HG02973 (cell line): Measurements from ENCODE around the gene SLCO2A1.

Experiments used
- ATAC-seq: cut with Tn5 transposase; IDR thresholded peaks from one replicate; pipeline ENCODE4 v1.9.1; 2021; ENCODE audit warnings: moderate library complexity; ENCODE audit not compliant: unreplicated experiment

Gene SLCO2A1

GRCh38 chr3:134002306-134002705, 27.4 kb downstream of the SLCO2A1 start:
- ATAC-seq = no peak

- no peak for ATAC-seq
Measured at GRCh38 chr3:134001251-134001650, 28.5 kb downstream of the SLCO2A1 start.

- ATAC-seq = no peak
Measured at GRCh38 chr3:133999891-134000685, 29.6 kb downstream of the SLCO2A1 start.

GRCh38 chr3:133998691-133999241, 31.0 kb downstream of the SLCO2A1 start:
- ATAC-seq = no peak

- ATAC-seq = no peak
Measured at GRCh38 chr3:133997871-133998635, 31.7 kb downstream of the SLCO2A1 start.

GRCh38 chr3:133996996-133997395, 32.7 kb downstream of the SLCO2A1 start:
- no peak for ATAC-seq

- ATAC-seq = no peak
Measured at GRCh38 chr3:133996251-133996661, 33.5 kb downstream of the SLCO2A1 start.

- no peak for ATAC-seq
Measured at GRCh38 chr3:133995264-133995663, 34.5 kb downstream of the SLCO2A1 start.

- no peak for ATAC-seq
Measured at GRCh38 chr3:133994166-133994890, 35.4 kb downstream of the SLCO2A1 start.

GRCh38 chr3:133992951-133993620, 36.6 kb downstream of the SLCO2A1 start:
- no peak for ATAC-seq

GRCh38 chr3:133992381-133992780, 37.3 kb downstream of the SLCO2A1 start:
- ATAC-seq = no peak

GRCh38 chr3:133991637-133992036, 38.1 kb downstream of the SLCO2A1 start:
- ATAC-seq = no peak

GRCh38 chr3:133991209-133991608, 38.5 kb downstream of the SLCO2A1 start:
- no peak for ATAC-seq

GRCh38 chr3:133989936-133990702, 39.6 kb downstream of the SLCO2A1 start:
- ATAC-seq = no peak

GRCh38 chr3:133988631-133989161, 41.0 kb downstream of the SLCO2A1 start:
- no peak for ATAC-seq

- no peak for ATAC-seq
Measured at GRCh38 chr3:133987948-133988484, 41.7 kb downstream of the SLCO2A1 start.

GRCh38 chr3:133987136-133987535, 42.6 kb downstream of the SLCO2A1 start:
- ATAC-seq = no peak

GRCh38 chr3:133986311-133986710, 43.4 kb downstream of the SLCO2A1 start:
- ATAC-seq = no peak

GRCh38 chr3:133984975-133985374, 44.8 kb downstream of the SLCO2A1 start:
- ATAC-seq = no peak
